GM18526 (cell line): ENCODE measurements around the gene KRTAP10-8.

Experiments
- POLR2A ChIP-seq: IDR thresholded peaks from 3 replicates; pipeline ENCODE4 v1.6.1; 2011; ENCODE audit not compliant: insufficient read length; ENCODE audit errors: extremely low read depth

KRTAP10-8 gene

DNA sequence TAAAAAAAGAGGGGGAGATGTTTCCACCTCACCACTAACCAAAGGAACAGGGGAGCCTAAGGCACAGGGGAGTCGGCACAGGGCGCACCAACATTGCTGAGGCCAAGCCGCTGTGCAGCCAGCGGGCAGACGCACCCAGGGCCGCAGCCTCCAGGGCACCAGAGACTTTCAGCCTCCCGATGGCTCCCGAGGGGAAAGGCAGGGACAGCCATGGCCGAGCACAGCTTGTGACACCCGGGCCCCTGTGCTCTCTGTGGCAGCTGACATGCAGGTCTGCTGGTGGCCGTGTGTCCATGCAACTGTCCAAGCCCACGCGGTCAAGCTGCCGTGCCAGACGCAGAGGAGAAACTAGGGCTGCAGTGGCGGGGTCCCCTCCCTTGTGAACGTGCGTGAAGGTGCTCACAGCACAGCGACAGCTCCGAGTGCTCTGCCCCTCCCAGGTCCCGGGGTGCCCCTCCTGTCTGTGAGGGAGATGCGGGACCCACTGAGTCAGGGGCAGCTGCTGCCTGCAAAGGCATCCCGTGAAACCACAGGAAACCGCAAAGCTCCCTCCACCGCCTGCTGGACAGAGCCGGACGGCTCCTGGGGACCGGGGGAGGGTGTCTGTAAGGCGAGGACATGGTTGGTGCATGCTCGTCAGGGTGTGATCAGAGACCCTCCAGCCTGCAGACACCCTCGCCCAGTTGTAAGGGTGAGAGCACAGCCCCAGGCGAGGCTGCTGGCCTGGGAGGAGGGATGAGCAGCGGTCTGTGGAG, 36.9 kb downstream of the KRTAP10-8 start:
- no peak for TF ChIP-seq POLR2A

DNA sequence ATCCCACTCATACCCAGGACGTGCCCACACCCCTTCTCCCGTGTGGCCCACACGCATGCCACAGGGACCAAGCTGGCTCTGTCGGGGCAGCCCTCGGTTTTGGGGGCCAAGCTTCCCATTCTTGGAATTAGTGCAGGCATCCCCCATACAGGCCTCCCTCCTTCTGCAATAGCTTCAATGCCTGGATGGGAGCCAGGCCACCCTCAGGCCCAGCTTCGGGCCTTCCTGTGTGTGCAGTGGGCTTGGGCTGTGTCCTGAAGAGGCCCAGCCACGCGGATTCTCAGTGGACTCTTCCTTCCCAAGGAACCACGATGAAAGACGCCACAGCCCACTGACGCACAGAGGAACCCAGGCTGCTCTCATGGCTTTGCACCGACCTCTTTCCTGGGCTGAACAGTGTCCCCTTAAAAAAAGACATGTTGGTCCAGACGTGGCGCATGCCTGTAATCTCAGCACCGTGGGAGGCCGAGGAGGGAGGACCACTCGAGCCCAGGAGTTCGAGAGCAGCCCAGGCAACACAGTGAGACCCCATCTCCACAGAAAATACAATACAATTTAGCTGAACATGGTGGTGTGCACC, 37.7 kb downstream of the KRTAP10-8 start:
- TF ChIP-seq POLR2A: no peak

DNA sequence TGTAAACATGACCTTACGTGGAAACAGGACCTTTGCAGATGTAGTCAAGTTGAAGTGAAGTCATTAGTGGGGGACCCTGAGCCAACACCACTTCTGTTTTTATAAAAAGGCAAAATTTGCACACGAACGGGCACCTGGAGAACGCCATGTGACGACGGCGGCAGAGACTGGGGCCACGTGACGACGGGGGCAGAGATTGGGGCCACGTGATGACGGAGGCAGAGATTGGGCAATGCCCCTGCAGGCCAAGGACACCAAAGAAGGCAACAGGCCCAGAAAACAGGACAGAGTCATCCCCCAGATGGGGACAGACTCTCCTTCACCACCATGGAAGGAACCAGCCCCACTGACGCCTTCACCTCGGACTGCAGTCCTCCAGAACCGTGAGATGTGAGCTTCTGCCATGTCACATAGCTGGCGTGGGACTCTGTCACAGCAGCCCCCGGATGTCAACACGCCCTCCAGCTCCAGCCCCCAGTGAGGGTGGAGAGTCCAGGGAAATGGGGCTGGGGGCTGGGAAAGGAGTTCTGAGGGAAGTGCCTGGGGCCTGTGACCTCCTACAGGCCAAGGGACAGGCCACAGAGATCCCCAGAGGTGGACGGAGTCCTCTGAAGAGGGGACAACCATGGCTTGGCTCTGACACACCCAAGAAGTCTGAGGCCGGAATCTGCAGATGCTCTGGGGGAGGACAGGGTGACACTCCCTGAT, 38.5 kb downstream of the KRTAP10-8 start:
- no peak for TF ChIP-seq POLR2A

DNA sequence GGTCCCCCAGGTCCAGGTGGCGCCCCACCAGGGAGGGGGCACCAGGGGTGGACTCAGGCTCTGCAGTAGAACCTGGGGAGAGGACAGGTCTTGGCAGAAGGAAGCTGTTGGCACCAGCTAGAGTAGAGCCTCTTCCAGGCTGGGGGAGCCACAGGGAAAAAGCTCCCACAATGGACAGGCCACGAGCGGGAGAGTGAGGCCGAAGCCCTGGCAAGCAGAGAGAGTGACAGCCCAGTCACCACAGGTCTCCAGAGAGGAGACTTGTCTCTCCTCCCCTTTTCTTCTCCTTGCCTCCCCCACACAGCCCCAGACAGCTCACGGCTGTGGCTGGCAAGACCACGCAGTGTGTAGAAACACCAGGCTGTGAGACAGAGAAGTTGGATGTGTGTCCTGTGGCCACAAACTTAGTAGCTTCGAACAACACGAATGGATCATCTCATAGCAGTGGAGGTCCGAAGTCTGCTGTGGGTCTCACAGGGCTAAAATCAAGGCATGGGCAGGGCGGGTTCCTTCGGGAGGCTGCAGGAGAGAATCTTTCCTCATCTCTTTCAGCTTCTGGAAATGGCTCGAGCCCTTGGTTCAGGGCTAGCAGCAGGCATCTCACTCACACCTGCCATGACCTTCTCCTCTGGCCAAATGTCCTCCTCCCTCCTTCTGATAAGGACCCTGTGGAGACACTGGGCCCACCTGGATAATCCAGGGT, 39.2 kb downstream of the KRTAP10-8 start:
- no peak for TF ChIP-seq POLR2A

DNA sequence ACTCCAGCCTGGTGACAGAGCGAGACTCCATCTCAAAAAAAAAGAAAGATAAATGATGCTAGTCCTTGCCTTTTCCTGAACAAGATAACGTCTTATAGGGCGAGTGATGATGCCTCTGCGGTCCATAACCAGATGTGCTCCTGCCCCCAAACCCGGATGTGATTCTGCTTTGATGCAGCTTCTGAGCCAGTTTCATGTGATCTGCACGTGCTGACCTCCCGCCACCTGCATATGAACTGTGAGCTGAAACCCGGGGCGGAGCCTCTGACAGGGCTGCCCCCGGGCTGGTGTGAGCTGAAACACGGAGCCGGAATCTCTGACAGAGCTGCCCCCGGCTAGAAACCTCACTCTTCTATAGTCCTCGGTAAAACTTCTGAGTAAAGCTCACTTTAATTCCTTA, 41.2 kb downstream of the KRTAP10-8 start:
- no peak for TF ChIP-seq POLR2A

DNA sequence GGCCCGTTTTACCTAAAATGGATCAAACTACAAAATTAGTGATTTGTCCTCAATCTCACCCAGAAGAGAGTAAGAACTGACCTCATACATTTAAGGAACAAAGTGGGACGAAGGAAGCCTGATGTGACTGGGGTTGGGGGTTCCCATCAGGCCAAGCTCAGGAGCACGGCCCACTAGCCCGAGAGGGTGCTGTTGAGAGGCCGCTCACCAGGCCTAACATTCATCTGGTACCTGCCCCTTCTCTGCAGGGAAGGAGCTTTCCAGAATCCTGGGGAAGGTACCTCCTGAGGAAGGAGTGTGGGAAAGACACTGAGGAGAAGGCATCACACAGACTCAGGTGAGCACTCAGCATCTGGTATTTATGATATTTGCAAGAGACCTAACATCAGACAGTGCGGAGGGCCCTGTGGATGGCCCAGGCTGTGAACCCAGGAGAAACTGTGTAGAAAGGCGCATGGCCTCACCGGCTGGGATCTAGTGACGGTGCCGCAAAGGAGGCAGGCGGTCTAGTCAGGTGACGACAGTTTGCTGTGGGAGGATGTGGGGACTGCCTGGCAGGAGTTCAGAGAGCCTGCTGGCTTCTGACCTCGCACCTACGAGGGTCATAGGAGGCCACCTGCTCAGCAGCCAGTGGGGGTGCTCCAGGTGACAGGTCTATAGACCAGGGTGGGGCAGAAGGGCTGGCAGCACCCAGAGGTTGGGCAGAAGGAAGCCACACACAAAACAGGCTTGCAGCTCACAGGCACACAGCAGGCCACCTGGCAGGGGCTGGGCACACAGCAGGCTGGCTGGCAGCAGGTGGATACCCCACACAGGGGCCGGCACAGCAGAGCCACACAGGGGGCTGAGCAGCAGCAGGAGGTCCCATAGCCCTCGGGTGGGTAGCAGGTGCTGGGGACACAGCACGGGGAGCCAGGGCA, 42.0 kb downstream of the KRTAP10-8 start:
- no peak for TF ChIP-seq POLR2A

DNA sequence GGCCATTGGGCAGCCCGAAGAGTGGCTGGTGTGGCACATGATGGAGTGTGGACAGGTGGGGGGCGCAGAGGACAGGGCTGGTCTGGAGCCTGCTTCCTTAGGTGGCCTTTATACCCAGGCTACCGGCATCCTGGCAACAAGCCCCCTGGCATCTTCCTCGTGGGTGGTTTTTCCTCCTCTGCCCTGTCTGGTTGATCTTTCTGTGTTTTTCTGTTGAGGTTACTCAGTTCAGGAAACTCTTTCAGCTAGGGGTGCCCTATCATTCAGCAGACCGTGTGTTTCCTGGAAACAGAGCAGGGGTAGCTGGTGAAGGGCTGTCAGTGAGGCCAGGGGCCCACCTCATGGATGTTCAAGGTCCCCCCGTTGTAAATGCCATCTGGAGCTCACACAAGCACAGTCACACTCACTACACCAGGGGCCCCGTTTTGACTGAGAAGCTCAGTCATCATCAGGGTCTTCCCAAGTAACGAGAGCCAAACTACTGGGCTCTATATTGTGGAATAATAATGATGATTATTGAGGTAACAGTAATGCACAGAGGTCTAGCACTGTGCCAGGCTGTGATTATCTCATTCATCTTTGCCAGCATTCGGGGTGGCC, 42.8 kb downstream of the KRTAP10-8 start, which contains the start of gene KRTAP12-4:
KRTAP12-4 (minus strand) TSS at position 84 of the 600 bp plus-strand sequence; CDS start at position 39, 45 bp downstream.
- no peak for TF ChIP-seq POLR2A

DNA sequence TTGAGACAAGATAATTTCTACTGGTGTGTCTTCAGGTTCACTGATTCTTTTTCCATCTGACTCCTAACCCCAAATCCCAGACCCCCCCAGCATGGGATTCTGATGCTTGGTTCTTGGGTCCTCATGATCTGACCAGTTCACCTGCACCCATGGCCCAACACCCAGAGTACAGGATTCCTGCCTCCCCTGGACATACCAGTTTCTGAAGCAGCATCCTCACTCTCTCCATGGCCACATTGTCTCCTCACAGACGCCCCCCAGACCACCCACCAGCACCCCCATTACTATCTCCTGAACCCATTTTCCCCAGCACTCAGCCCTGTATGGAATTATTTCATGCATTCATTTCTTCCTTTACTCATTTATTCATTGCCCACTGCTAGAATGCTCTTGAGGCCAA, 45.0 kb downstream of the KRTAP10-8 start:
- TF ChIP-seq POLR2A: no peak

DNA sequence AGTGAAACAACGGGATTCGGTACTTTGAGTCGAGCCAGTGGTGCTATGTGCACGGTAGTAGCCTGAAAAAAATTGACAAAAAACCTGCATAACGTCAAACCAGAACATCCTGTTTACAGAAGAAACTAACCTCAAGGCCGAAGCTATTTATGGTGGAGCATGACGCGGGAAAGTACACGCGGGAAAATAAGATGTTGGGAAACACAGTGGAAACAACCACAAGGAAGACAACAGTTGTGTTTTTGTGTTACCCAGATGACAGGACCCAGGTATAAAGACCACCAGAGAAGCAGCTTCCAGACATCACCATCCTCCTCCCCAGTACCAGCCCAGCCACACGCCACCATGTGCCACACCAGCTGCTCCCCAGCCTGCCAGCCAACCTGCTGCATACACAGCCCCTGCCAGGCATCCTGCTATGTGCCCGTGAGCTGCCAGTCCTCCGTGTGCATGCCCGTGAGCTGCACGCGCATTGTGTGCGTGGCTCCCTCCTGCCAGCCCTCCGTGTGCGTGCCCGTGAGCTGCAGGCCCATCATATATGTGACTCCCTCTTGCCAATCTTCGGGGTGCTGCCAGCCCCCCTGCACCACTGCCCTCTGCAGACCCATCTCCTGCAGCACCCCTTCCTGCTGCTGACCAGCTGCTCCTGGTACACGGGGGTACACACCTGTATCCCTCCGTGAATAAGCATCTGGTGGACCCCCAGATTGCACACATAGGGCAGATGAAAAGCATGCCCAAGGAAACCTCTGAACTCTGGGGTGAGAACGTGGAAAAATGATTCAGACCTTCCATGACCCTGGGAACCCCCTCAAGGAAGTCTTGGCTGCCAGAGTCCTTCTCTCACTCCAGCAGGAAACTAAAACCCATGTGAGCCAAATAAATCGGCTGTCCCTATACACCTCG, 46.0 kb downstream of the KRTAP10-8 start, which contains the start of gene KRTAP12-3:
KRTAP12-3 (plus strand) TSS at position 298 of the 906 bp plus-strand sequence; CDS start at position 346, 48 bp downstream.
- no peak for TF ChIP-seq POLR2A

DNA sequence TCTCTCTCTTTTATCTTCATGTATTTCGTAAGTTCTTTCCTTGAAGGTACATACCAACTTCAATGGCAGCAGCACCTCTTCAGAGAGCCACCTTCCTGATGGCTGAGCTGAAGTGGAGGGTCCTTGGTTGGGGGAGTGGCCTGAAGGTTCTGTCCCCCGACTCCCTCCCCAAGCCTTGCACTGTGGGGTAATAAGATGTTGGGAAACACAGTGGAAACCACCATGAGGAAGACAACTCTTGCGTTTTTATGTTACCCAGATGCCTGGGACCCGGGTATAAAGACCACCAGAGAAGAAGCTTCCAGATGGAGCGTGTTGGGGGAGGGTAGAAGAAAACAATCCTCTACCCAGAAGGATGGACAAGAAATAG, 46.6 kb downstream of the KRTAP10-8 start:
- no peak for TF ChIP-seq POLR2A

DNA sequence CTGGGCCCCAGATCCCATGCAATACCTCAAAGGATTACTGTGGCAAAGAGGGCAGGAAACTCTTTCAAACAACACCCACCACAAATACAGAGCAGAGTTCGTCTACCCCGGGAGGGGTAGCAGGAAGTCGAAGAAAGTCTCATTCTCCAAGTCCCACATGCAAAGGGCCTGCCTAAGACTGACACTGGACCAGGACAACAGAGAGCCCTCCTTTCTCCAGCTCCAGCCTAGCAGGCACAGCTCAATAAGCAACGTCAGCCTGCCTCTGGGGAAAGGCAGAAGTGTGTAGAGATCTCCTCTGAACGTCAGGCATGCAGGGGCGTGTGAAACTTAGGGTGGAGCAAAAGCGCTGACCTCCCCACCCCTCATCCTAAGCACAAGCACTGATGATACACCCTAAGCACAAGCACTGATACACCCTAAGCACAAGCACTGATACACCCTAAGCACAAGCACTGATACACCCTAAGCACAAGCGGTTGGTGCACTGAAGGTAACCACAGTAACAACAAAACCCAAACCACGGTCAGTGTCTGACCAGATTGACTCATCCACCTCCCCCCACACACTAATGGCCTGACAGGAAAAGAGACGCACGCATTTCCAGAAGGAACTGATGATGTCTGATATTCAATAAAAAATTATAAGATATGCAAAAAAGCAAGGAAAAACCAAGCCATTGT, 47.2 kb downstream of the KRTAP10-8 start:
- no peak for TF ChIP-seq POLR2A
